Measurements from ENCODE around the gene PIK3CB. TPM values are rescaled to one million over a fixed set of nuclear protein-coding genes. Genes with fewer than 3 reads are reported as not detected.

The PIK3CB gene
- total RNA-seq, 1 donor from 2014 or later = 18.3 TPM

GRCh38 chr3:138801792-138802191 is 32.9 kb downstream of the PIK3CB start:
- DNase-seq (ENCODE audit: low spot score, unreplicated experiment) = no peak
- Mint-ChIP-seq H3K27me3 (no peaks in the 10 kb centered on the region), H3K9me3 (ENCODE audit: low read depth) (no peaks in the 10 kb centered on the region), H3K27ac (no peak overlapping the region), H3K36me3 (ENCODE audit: insufficient read depth) (peaks cover 6% of the 10 kb centered on the region), H3K4me1 (ENCODE audit: low read depth) (peaks cover 9% of the 10 kb centered on the region), H3K4me3 (ENCODE audit: low read depth) (no peak overlapping the region)
- TF ChIP-seq, protein P1, sequence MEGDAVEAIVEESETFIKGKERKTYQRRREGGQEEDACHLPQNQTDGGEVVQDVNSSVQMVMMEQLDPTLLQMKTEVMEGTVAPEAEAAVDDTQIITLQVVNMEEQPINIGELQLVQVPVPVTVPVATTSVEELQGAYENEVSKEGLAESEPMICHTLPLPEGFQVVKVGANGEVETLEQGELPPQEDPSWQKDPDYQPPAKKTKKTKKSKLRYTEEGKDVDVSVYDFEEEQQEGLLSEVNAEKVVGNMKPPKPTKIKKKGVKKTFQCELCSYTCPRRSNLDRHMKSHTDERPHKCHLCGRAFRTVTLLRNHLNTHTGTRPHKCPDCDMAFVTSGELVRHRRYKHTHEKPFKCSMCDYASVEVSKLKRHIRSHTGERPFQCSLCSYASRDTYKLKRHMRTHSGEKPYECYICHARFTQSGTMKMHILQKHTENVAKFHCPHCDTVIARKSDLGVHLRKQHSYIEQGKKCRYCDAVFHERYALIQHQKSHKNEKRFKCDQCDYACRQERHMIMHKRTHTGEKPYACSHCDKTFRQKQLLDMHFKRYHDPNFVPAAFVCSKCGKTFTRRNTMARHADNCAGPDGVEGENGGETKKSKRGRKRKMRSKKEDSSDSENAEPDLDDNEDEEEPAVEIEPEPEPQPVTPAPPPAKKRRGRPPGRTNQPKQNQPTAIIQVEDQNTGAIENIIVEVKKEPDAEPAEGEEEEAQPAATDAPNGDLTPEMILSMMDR (IDR thresholded peaks at IDR 0.05; ENCODE audit: unreplicated experiment) = no peak

GRCh38 chr3:138800248-138800647 is 34.5 kb downstream of the PIK3CB start:
- H3K9me3 Mint-ChIP-seq (ENCODE audit: low read depth) = no peaks in the 10 kb centered on the region
- no peak overlapping the region for H3K27ac Mint-ChIP-seq
- no peak for DNase-seq (ENCODE audit: low spot score, unreplicated experiment)
- H3K4me3 Mint-ChIP-seq (ENCODE audit: low read depth) = no peak overlapping the region
- H3K36me3 Mint-ChIP-seq (ENCODE audit: insufficient read depth) = peaks cover 1% of the 10 kb centered on the region
- H3K27me3 Mint-ChIP-seq = no peaks in the 10 kb centered on the region
- TF ChIP-seq, protein P1 (IDR thresholded peaks at IDR 0.05; ENCODE audit: unreplicated experiment) = no peak
- peaks cover 9% of the 10 kb centered on the region for H3K4me1 Mint-ChIP-seq (ENCODE audit: low read depth)

DNA sequence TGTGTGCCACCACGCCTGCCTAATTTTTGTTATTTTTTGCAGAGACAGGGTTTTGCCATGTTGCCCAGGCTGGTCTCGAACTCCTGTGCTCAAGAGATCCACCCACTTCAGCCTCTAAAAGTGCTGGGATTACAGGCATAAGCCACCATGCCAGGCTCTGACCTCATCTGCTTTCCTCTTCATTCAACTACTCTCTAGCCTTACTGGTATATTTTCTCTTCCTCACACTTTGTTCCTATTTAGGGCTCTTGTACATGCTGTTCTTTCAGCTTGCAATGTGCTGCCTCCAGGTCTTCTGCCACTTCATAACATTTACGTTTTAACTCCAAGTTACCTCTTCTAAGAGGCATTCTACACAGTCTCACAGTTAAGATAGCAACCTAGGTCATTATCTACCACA is 34.9 kb downstream of the PIK3CB start:
- peaks cover 1% of the 10 kb centered on the region for H3K36me3 Mint-ChIP-seq (ENCODE audit: insufficient read depth)
- TF ChIP-seq, protein P1 (IDR thresholded peaks at IDR 0.05; ENCODE audit: unreplicated experiment) = no peak
- H3K27me3 Mint-ChIP-seq = no peaks in the 10 kb centered on the region
- H3K4me3 Mint-ChIP-seq (ENCODE audit: low read depth) = no peak overlapping the region
- H3K9me3 Mint-ChIP-seq (ENCODE audit: low read depth) = no peaks in the 10 kb centered on the region
- DNase-seq (ENCODE audit: low spot score, unreplicated experiment) = no peak
- peak overlapping the region; percentile 21 for H3K27ac Mint-ChIP-seq
- H3K4me1 Mint-ChIP-seq (ENCODE audit: low read depth) = peaks cover 9% of the 10 kb centered on the region

- DNase-seq (ENCODE audit: low spot score, unreplicated experiment) = no peak
- peaks cover 4% of the 10 kb centered on the region for H3K36me3 Mint-ChIP-seq (ENCODE audit: insufficient read depth)
- H3K27me3 Mint-ChIP-seq = no peaks in the 10 kb centered on the region
- H3K4me1 Mint-ChIP-seq (ENCODE audit: low read depth) = peaks cover under 1% of the 10 kb centered on the region
- H3K4me3 Mint-ChIP-seq (ENCODE audit: low read depth) = no peak overlapping the region
- no peaks in the 10 kb centered on the region for H3K9me3 Mint-ChIP-seq (ENCODE audit: low read depth)
- peak overlapping the region; percentile 81 for H3K27ac Mint-ChIP-seq
- TF ChIP-seq, protein P1 (IDR thresholded peaks at IDR 0.05; ENCODE audit: unreplicated experiment) = no peak
Measured at GRCh38 chr3:138797508-138798038, 37.2 kb downstream of the PIK3CB start.

- Mint-ChIP-seq H3K4me3 (ENCODE audit: low read depth) (no peak overlapping the region), H3K27me3 (no peaks in the 10 kb centered on the region), H3K36me3 (ENCODE audit: insufficient read depth) (peaks cover 5% of the 10 kb centered on the region), H3K4me1 (ENCODE audit: low read depth) (no peaks in the 10 kb centered on the region), H3K9me3 (ENCODE audit: low read depth) (no peaks in the 10 kb centered on the region), H3K27ac (no peak overlapping the region)
- DNase-seq (ENCODE audit: low spot score, unreplicated experiment) = no peak
- TF ChIP-seq, protein P1 (IDR thresholded peaks at IDR 0.05; ENCODE audit: unreplicated experiment) = no peak
Measured at GRCh38 chr3:138796761-138797160, 38.0 kb downstream of the PIK3CB start.
